Endothelial cell of umbilical vein (primary cell): ENCODE data around the gene ZNF618. TPM values are rescaled to one million over a fixed set of nuclear protein-coding genes. Genes with fewer than 3 reads are reported as not detected.

Source experiments
- BruUV-seq: library from RNA; stranded (reverse); fragments of 400-500 nt; replicated peaks from 2 replicates; lab custom pipeline; 2021; lab: Mats Ljungman, UMichigan
- CTCF ChIA-PET: fragments of 300-600, 350-600 bp; sonication (Branson Sonifier 250); formaldehyde crosslinking; loops from one replicate; lab custom pipeline; 2021; ENCODE audit warnings: antibody characterized with exemption, inconsistent platforms; lab: Charles Lee
- POLR2A ChIA-PET: fragments of 300-600, 350-600 bp; sonication (Branson Sonifier 250); formaldehyde crosslinking; loops from one replicate; lab custom pipeline; 2021; ENCODE audit warnings: antibody characterized with exemption, inconsistent platforms; lab: Charles Lee
- DNase-seq: peaks from one replicate; pipeline ENCODE4 v3.0.0-alpha.2; 2011; ENCODE audit warnings: low read depth, low spot score
- FAIRE-seq: peaks from 2 replicates; lab custom pipeline; 2011; peaks lifted over from hg19 to GRCh38; lab: Jason Lieb, UNC
- H2AFZ ChIP-seq: 2 replicates; pipeline ENCODE4 v1.6.0; 2012; ENCODE audit warnings: low read depth, low read length, control low read depth, inconsistent platforms
- H3K27ac ChIP-seq: 2 replicates; pipeline ENCODE4 v1.5.1; 2011; ENCODE audit warnings: low read depth, mild to moderate bottlenecking, control low read depth, low read length, moderate library complexity; ENCODE audit not compliant: insufficient read depth
- H3K27me3 ChIP-seq, 2 experiments: 2 replicates each; pipeline versions ENCODE4 v1.6.0 to v1.6.1; 2011; ENCODE audit warnings: low read length in 2 of 2, mixed read lengths in 1 of 2; ENCODE audit not compliant: control insufficient read depth in 2 of 2, insufficient read depth in 2 of 2
- H3K36me3 ChIP-seq, 2 experiments: 2 replicates in 1 of 2; 3 replicates in 1 of 2; pipeline ENCODE4 v1.5.1; 2011; ENCODE audit warnings: low read length in 2 of 2, mild to moderate bottlenecking in 1 of 2, moderate library complexity in 1 of 2; ENCODE audit not compliant: control insufficient read depth in 2 of 2, insufficient read depth in 2 of 2; ENCODE audit errors: extremely low read depth in 1 of 2
- H3K4me1 ChIP-seq: 3 replicates; pipeline ENCODE4 v1.5.1; 2011; ENCODE audit warnings: mild to moderate bottlenecking, low read length; ENCODE audit not compliant: control insufficient read depth, insufficient read depth; ENCODE audit errors: extremely low read depth
- H3K4me2 ChIP-seq: 2 replicates; pipeline ENCODE4 v1.6.1; 2011; ENCODE audit warnings: low read length, control low read depth, mixed read lengths; ENCODE audit not compliant: insufficient read depth
- H3K4me3 ChIP-seq, 3 experiments: fragments of 200-600 bp in 1 of 3; sonication (generic), shearing (Covaris generic) in 1 of 3; replicated peaks in 1 of 3; 2 replicates each; pipeline ENCODE4 v1.5.1; 2011 to 2016; ENCODE audit warnings: control low read depth in 3 of 3, low read length in 3 of 3, mild to moderate bottlenecking in 2 of 3, inconsistent platforms in 1 of 3, low read depth in 1 of 3, moderate library complexity in 1 of 3; ENCODE audit not compliant: insufficient read depth in 1 of 3
- H3K79me2 ChIP-seq: 2 replicates; pipeline ENCODE4 v1.6.0; 2012; ENCODE audit warnings: low read length, inconsistent platforms; ENCODE audit not compliant: control insufficient read depth, insufficient read depth
- H3K9ac ChIP-seq: replicated peaks from 2 replicates; pipeline ENCODE3; 2011; ENCODE audit warnings: low read length, control low read depth; ENCODE audit not compliant: insufficient read depth; ENCODE audit errors: extremely low read depth
- H3K9me1 ChIP-seq: replicated peaks from 3 replicates; pipeline ENCODE4 v1.6.0; 2011; ENCODE audit warnings: mild to moderate bottlenecking, low read length; ENCODE audit not compliant: control insufficient read depth, insufficient read depth; ENCODE audit errors: extremely low read depth
- H3K9me3 ChIP-seq: replicated peaks from 2 replicates; pipeline ENCODE4 v1.5.1; 2012; ENCODE audit warnings: low read length, inconsistent platforms; ENCODE audit not compliant: control insufficient read depth, insufficient read depth
- H4K20me1 ChIP-seq: replicated peaks from 2 replicates; pipeline ENCODE3; 2011; ENCODE audit warnings: mild to moderate bottlenecking, low read length; ENCODE audit not compliant: control insufficient read depth, insufficient read depth; ENCODE audit errors: extremely low read depth
- CTCF ChIP-seq, 2 donors: IDR thresholded peaks; 1 replicate in 1 of 2; 2 replicates in 1 of 2; pipeline ENCODE4 v1.5.1; 2011; ENCODE audit warnings: low read length in 2 of 2, mild to moderate bottlenecking in 2 of 2, moderate library complexity in 2 of 2, control low read depth in 1 of 2, inconsistent platforms in 1 of 2, low read depth in 1 of 2; ENCODE audit not compliant: insufficient read depth in 1 of 2; ENCODE audit errors: extremely low read depth in 1 of 2
- EZH2 ChIP-seq: IDR thresholded peaks from 2 replicates; pipeline ENCODE4 v1.6.1; 2012; ENCODE audit warnings: borderline replicate concordance, low read depth, mild to moderate bottlenecking, moderate library complexity, low read length, inconsistent platforms; ENCODE audit not compliant: severe bottlenecking
- FOS ChIP-seq: IDR thresholded peaks from 2 replicates; pipeline ENCODE4 v1.6.1; 2011; ENCODE audit warnings: mild to moderate bottlenecking, low read length, moderate library complexity, borderline replicate concordance; ENCODE audit not compliant: insufficient read depth
- GATA2 ChIP-seq: IDR thresholded peaks from 2 replicates; pipeline ENCODE4 v1.7.0; 2011; ENCODE audit warnings: low read depth, mild to moderate bottlenecking, moderate library complexity, mixed read lengths, low read length; ENCODE audit not compliant: insufficient read length, insufficient read depth
- JUN ChIP-seq: IDR thresholded peaks from 2 replicates; pipeline ENCODE4 v1.6.1; 2011; ENCODE audit warnings: borderline replicate concordance, low read depth; ENCODE audit not compliant: insufficient read length, insufficient read depth
- MAX ChIP-seq: IDR thresholded peaks from 2 replicates; pipeline ENCODE4 v1.6.1; 2011; ENCODE audit not compliant: insufficient read depth, insufficient read length
- MYC ChIP-seq: IDR thresholded peaks from one replicate; pipeline ENCODE4 v1.6.1; 2011; ENCODE audit warnings: mild to moderate bottlenecking, low read depth, low read length
- POLR2A ChIP-seq: IDR thresholded peaks from 2 replicates; pipeline ENCODE4 v1.6.1; 2012; ENCODE audit warnings: low read depth, mild to moderate bottlenecking, control low read depth, low read length
- POLR2AphosphoS5 ChIP-seq: IDR thresholded peaks from 2 replicates; pipeline ENCODE4 v1.6.1; 2012; ENCODE audit warnings: low read depth, mild to moderate bottlenecking, control low read depth, low read length, moderate library complexity; ENCODE audit not compliant: insufficient read depth
- dilution Hi-C: fragments of 300-500 bp; cut with MboI; formaldehyde crosslinking; loops from one replicate; pipeline ENCODE4 v1.15.0; 2019; ENCODE audit warnings: low sequenced_read_pairs; ENCODE audit not compliant: extremely low pct_ligation_motif_present
- intact Hi-C: fragments of 100-400 bp; cut with micrococcal nuclease; formaldehyde crosslinking; loops from one replicate; pipeline ENCODE4 v1.10.0; 2022
- polyA plus RNA-seq, 4 experiments: library from polyadenylated mRNA; depleted of rRNA in 3 of 4; stranded (reverse) in 3 of 4; unstranded in 1 of 4; fragments of >200 nt; gene quantifications; 2 replicates each; pipeline versions ENCODE4 v1.2.1 to v1.2.3, GENCODE V29; 2011 to 2012; ENCODE audit warnings: missing spikeins in 1 of 4
- total RNA-seq: library from RNA; stranded (reverse); gene quantifications from 2 replicates; pipeline ENCODE4 v1.2.3, GENCODE V29; 2021

Gene ZNF618
- total and polyA plus RNA-seq, 2 donors (not counting 3 experiments of a cell fraction or from before 2014, with no cell fraction given), result 22.6 to 80.3 TPM

GRCh38 chr9:114055894-114056293 is 179.8 kb downstream of the ZNF618 start:
- Histone ChIP-seq H3K27ac (no peak overlapping the region), H3K79me2 (no peaks in the 10 kb centered on the region), H3K4me2 (no peak overlapping the region), H3K9me1 (no peaks in the 10 kb centered on the region), H3K9ac (no peak overlapping the region), H3K4me3 (no peak overlapping the region), H3K36me3 (peaks cover 3 to 21% of the 10 kb centered on the region in 2 experiments), H3K4me1 (no peaks in the 10 kb centered on the region), H4K20me1 (no peaks in the 10 kb centered on the region), H2AFZ (no peak overlapping the region), H3K9me3 (no peaks in the 10 kb centered on the region), H3K27me3 (no peaks in the 10 kb centered on the region)
- DNase-seq (no peak), FAIRE-seq (no peak)
- dilution Hi-C loops, result no loop called here
- BruUV-seq, result no TSS peak
- TF ChIP-seq MAX (no peak), MYC (no peak), POLR2AphosphoS5 (no peak), GATA2 (no peak), CTCF (IDR thresholded peaks at IDR 0.05; ENCODE audit: extremely low read depth in 1 of 2, insufficient read depth in 1 of 2, low read depth in 1 of 2, low read length in 2 of 2) (no peak), FOS (no peak), POLR2A (no peak), EZH2 (no peak), JUN (no peak)
- intact Hi-C loops, result no loop called here
- POLR2A ChIA-PET, result no interaction called here
- CTCF ChIA-PET, result interaction anchor here (0.8 to 1.1 kb wide), 4 partner anchors 9 to 319 kb away, joined by 3 to 5 read pairs (median 3); no protein-coding TSS in a partner anchor
